ENCODE results near the gene SLC10A7.

Gene SLC10A7

DNA sequence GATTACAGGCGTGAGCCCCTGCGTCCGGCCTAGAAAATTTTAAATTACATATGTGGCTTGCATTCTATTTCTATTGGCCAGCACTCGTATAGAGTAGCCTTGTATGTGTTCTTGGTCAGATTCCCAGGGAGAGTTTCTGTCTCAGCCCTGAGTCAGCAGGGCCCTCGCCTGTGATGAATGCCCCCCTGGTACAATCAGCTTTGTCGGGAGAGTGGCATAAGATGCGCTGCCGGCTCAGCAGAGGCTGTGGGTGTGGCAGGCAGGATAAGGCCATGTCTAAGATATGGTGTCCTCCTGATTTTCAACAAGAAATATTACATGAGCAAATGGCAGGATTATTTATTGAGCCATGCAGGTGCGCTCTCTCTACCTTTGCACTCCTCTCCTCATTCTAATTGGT lies 309.0 kb downstream of the SLC10A7 start:
- no peaks in the 10 kb centered on the region for H3K9me3 ChIP-seq (ENCODE audit: severe bottlenecking)
- no peaks in the 10 kb centered on the region for H3K27me3 ChIP-seq (ENCODE audit: insufficient read depth, poor library complexity, severe bottlenecking)
- no peak for TF ChIP-seq CTCF (IDR thresholded peaks at IDR 0.05; ENCODE audit: poor library complexity, severe bottlenecking)
- H3K36me3 ChIP-seq (ENCODE audit: low read depth): no peaks in the 10 kb centered on the region
- ATAC-seq (ENCODE audit: low read depth): no peak
- H3K4me3 ChIP-seq (ENCODE audit: severe bottlenecking): no peak overlapping the region
- no peak overlapping the region for H3K27ac ChIP-seq (ENCODE audit: poor library complexity, severe bottlenecking)
- DNase-seq (ENCODE audit: low spot score): no peak
- H3K4me1 ChIP-seq (ENCODE audit: insufficient read depth, poor library complexity, severe bottlenecking): no peaks in the 10 kb centered on the region

GRCh38 chr4:146211440-146211839 lies 310.3 kb downstream of the SLC10A7 start:
- H3K4me1 ChIP-seq (ENCODE audit: insufficient read depth, poor library complexity, severe bottlenecking): no peaks in the 10 kb centered on the region
- ATAC-seq (ENCODE audit: low read depth): no peak
- H3K27ac ChIP-seq (ENCODE audit: poor library complexity, severe bottlenecking): no peak overlapping the region
- TF ChIP-seq CTCF (IDR thresholded peaks at IDR 0.05; ENCODE audit: poor library complexity, severe bottlenecking): no peak
- H3K36me3 ChIP-seq (ENCODE audit: low read depth): no peaks in the 10 kb centered on the region
- no peaks in the 10 kb centered on the region for H3K9me3 ChIP-seq (ENCODE audit: severe bottlenecking)
- no peaks in the 10 kb centered on the region for H3K27me3 ChIP-seq (ENCODE audit: insufficient read depth, poor library complexity, severe bottlenecking)
- DNase-seq (ENCODE audit: low spot score): no peak
- H3K4me3 ChIP-seq (ENCODE audit: severe bottlenecking): no peak overlapping the region

DNA sequence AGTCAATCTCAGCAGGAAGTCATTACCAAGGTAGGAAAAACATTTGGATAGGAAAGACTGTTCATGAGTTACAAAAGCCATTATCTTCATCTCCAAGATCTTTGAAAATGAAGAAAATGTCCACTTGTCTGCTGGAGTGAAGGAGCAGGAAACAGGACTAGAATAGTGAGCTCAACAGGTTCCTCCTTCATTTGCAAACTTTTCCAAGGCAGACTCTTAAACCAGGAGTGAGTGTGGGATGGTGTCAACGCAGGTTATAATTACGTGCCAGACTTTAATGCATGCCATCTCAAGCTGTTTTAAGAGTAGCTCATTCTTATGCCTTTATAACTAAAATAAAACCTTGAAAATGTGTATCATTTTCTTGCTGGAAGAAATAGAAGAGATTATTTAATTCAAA lies 310.9 kb downstream of the SLC10A7 start:
- DNase-seq (ENCODE audit: low spot score): no peak
- ATAC-seq (ENCODE audit: low read depth): no peak
- H3K9me3 ChIP-seq (ENCODE audit: severe bottlenecking): no peaks in the 10 kb centered on the region
- H3K27ac ChIP-seq (ENCODE audit: poor library complexity, severe bottlenecking): no peak overlapping the region
- no peaks in the 10 kb centered on the region for H3K36me3 ChIP-seq (ENCODE audit: low read depth)
- TF ChIP-seq CTCF (IDR thresholded peaks at IDR 0.05; ENCODE audit: poor library complexity, severe bottlenecking): no peak
- no peaks in the 10 kb centered on the region for H3K4me1 ChIP-seq (ENCODE audit: insufficient read depth, poor library complexity, severe bottlenecking)
- H3K27me3 ChIP-seq (ENCODE audit: insufficient read depth, poor library complexity, severe bottlenecking): no peaks in the 10 kb centered on the region
- no peak overlapping the region for H3K4me3 ChIP-seq (ENCODE audit: severe bottlenecking)

DNA sequence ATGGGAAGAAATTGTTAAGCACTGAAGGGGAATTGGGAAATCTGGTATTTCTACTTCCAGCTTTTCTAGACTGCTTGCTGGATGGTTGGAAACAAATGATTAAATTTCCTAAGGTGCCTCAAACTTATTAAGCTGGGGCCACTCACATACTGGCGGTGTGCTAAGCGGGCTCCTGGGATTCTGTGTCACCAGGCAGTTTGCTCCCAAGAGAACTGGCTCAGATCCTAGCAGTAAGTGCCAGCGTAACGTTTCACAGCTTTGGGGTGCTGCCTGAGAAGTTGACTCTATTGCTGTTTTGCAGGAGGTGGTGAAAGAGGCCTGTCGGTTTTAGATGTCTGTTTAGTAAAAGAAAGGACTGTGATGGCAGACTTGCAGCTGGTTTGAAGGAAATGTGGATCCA lies 314.3 kb downstream of the SLC10A7 start:
- Histone ChIP-seq H3K4me3 (ENCODE audit: severe bottlenecking) (no peak overlapping the region), H3K27ac (ENCODE audit: poor library complexity, severe bottlenecking) (no peak overlapping the region), H3K4me1 (ENCODE audit: insufficient read depth, poor library complexity, severe bottlenecking) (no peaks in the 10 kb centered on the region), H3K27me3 (ENCODE audit: insufficient read depth, poor library complexity, severe bottlenecking) (no peaks in the 10 kb centered on the region), H3K36me3 (ENCODE audit: low read depth) (no peaks in the 10 kb centered on the region), H3K9me3 (ENCODE audit: severe bottlenecking) (no peaks in the 10 kb centered on the region)
- TF ChIP-seq CTCF (IDR thresholded peaks at IDR 0.05; ENCODE audit: poor library complexity, severe bottlenecking): no peak
- DNase-seq (ENCODE audit: low spot score) (no peak), ATAC-seq (ENCODE audit: low read depth) (no peak)

Data from RWPE2 (cell line).